Choroid plexus epithelial cell (primary cell): ENCODE measurements around the gene C1QB.

ENCODE experiments used
- DNase-seq: peaks from one replicate; pipeline ENCODE4 v3.0.0-alpha.2; 2010; ENCODE audit warnings: low read depth
- H3K4me3 ChIP-seq: 2 replicates; pipeline ENCODE4 v1.5.1; 2011; ENCODE audit warnings: low read depth, mild to moderate bottlenecking, control low read depth, low read length, moderate library complexity
- TF ChIP-seq, protein P1 (sequence below): conservative IDR thresholded peaks from 2 replicates; pipeline ENCODE4 v1.5.1; 2011; ENCODE audit warnings: low read depth, mild to moderate bottlenecking, control low read depth, inconsistent platforms, low read length, moderate library complexity

Gene C1QB

DNA sequence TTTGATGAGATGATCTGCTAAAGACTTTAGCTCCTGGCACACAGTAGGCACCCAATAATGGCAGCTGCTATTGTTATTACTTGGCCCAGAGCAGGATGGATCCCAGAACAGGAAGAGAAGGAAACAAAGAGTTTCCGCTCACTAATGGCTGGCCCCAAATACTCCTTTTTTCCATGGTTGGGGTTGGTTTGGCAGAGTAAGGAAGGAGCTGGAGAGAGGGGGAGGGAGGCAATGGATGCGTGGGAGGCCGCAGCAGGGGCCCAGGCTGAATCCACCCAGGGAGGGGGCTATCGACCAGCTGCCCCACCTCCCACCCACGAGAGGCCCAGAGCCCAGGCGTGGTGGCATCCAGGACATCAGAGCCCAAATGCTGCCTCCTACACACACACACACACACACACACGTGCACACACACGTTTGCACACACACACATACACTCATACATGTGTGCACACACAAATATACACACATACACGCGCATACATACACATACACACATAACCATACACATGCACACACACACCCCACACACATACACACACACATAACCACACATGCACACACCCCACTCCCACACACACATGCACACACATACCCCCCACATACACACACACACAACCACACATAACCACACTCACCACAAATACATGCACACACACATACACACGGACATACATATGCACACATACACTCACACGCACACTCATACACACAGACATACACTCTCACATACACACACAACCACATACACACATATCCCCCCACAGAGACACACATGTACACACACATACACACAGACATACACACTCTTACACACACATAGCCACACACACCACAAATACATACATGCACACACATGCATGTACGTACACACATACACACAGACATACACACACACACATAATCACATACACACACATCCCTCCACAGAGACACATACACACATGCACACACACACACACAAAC lies 25.2 kb downstream of the C1QB start:
- TF ChIP-seq, protein P1, sequence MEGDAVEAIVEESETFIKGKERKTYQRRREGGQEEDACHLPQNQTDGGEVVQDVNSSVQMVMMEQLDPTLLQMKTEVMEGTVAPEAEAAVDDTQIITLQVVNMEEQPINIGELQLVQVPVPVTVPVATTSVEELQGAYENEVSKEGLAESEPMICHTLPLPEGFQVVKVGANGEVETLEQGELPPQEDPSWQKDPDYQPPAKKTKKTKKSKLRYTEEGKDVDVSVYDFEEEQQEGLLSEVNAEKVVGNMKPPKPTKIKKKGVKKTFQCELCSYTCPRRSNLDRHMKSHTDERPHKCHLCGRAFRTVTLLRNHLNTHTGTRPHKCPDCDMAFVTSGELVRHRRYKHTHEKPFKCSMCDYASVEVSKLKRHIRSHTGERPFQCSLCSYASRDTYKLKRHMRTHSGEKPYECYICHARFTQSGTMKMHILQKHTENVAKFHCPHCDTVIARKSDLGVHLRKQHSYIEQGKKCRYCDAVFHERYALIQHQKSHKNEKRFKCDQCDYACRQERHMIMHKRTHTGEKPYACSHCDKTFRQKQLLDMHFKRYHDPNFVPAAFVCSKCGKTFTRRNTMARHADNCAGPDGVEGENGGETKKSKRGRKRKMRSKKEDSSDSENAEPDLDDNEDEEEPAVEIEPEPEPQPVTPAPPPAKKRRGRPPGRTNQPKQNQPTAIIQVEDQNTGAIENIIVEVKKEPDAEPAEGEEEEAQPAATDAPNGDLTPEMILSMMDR = no peak
- no peak for DNase-seq
- no peak overlapping the region for H3K4me3 ChIP-seq

DNA sequence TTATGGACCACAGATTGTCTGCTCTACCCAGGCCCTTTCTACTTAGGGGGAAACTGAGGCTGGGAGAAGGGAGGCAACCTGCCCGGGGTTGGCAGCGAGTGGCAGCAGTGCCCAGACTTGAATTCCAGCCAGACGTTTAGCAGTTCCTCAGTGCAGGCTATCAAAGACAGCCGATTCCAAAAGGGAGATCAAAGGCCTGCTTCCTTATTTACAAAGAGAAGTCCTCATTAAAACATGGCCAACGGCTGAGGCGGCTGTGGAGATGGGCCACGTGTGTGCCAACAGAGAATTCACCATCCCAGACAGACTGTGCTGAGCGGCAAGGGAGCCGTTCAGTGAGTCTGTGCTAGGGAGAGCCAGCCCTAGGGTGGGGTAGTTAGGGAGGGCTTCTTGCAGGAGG lies 27.7 kb downstream of the C1QB start:
- no peak for DNase-seq
- TF ChIP-seq, protein P1 = no peak
- H3K4me3 ChIP-seq = no peak overlapping the region

- TF ChIP-seq, protein P1 = no peak
- no peak for DNase-seq
- H3K4me3 ChIP-seq = no peak overlapping the region
Measured at GRCh38 chr1:22681556-22682276, 28.7 kb downstream of the C1QB start.

GRCh38 chr1:22683547-22683946 lies 30.5 kb downstream of the C1QB start:
- no peak overlapping the region for H3K4me3 ChIP-seq
- no peak for DNase-seq
- TF ChIP-seq, protein P1 = no peak

DNA sequence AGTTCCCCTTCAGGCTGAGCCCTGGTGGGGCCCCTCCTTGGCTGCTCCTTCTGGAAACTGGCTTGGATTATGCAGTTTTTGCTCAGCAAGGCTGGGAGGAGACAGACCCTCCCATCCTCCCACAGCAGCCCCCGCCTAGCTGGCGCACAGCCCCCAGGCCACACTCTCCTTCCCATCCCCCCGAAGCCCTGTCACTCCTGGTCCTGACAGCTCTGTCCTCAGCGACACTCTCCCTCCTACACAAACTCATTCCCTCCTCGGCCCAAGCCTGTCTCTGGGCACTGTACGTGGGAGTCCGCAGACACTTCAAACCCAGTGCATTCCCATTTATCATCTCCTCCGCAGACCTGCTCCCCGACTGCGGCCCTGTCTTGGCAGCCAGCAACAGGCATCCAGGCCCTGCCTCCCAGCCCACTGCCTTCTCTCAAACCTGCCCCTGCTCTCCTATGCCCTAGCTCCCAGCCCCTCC lies 32.6 kb downstream of the C1QB start:
- no peak for DNase-seq
- H3K4me3 ChIP-seq = no peak overlapping the region
- TF ChIP-seq, protein P1 = no peak

- TF ChIP-seq, protein P1 = no peak
- H3K4me3 ChIP-seq = no peak overlapping the region
Measured at GRCh38 chr1:22687191-22687590, 34.2 kb downstream of the C1QB start.

More at GRCh38 chr1:22687191-22687590, 34.2 kb downstream of the C1QB start:
- peak; percentile 42 for DNase-seq
